SK-N-MC (cell line): Measurements from ENCODE around the gene GPC6.

Experiments
- EZH2 ChIP-seq: fragments of 200-600 bp; sonication (generic); IDR thresholded peaks from one replicate; pipeline ENCODE4 v1.6.1; 2017; ENCODE audit warnings: antibody characterized with exemption
- FOXP2 ChIP-seq: optimal IDR thresholded peaks from 2 replicates; pipeline ENCODE3; 2011; ENCODE audit warnings: mild to moderate bottlenecking, moderate library complexity; ENCODE audit not compliant: insufficient read depth; ENCODE audit errors: extremely low read length, control extremely low read depth
- POLR2AphosphoS5 ChIP-seq: IDR thresholded peaks from 2 replicates; pipeline ENCODE4 v1.6.1; 2012; ENCODE audit warnings: mild to moderate bottlenecking, low read depth, low read length, borderline replicate concordance

- TF ChIP-seq POLR2AphosphoS5 = no peak
- no peak for TF ChIP-seq EZH2
- TF ChIP-seq FOXP2 = no peak
Measured at GRCh38 chr13:94236872-94237271, 1010.3 kb downstream of the GPC6 start.
